SK-N-DZ (cell line): ENCODE results near the gene SHROOM3.

ENCODE experiments used
- DNase-seq: peaks from one replicate; pipeline ENCODE4 v3.0.0-alpha.2; 2015; ENCODE audit warnings: low spot score

The SHROOM3 gene

DNA sequence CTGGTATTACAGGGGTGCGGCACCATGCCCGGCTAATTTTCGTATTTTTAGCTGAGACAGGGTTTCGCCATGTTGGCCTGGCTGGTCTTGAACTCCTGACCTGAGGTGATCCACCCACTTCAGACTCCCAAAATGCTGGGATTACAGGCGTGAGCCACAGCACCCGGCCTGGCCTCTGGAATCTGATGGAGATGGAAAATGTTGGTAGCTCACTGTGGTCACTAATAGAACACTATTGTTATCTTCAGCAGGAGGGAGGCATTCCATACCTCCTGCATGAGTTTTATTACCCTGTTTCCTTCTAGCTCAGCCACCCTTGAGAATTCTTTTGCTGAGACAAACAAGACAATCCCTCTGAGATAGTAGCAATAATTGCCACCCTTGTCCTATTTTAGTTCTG is 105.0 kb downstream of the SHROOM3 start:
- DNase-seq, result no peak

DNA sequence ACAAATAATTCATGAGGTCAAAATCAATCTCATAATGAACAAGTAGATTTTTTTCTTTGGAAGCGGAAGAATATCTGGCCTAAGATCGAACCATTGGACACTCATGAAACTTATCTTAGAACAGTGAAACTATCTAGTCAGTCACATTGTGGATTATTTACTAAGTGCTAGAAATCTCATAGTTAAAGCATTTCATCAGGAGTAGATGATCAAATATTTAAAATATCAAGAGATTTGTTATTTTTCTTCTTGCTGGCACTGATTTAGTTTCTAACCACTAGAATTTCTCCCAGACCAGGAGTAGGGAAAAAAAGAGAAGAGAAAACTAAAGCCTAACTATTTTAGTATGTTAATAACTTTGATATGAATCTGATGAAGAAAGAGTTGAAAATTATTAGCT is 105.5 kb downstream of the SHROOM3 start:
- no peak for DNase-seq

DNA sequence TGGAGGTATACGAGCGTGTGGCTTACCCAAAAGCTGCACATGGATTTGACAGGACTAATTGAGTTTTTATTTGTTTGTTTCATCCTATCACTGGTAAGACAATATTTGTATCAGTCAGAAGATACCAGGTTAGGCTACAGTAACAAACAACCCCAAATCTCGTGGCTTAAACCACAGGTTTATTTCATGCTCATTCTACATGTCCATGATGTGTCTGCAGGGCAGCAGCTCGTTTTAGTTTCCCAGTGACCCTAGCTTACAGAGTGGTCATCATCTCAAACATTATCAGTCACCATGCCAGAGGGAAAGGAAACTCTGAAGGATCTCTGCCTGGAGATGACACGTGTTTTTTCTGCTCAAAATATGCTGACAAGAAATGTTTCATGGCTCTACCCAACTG is 108.3 kb downstream of the SHROOM3 start:
- DNase-seq, result no peak

DNA sequence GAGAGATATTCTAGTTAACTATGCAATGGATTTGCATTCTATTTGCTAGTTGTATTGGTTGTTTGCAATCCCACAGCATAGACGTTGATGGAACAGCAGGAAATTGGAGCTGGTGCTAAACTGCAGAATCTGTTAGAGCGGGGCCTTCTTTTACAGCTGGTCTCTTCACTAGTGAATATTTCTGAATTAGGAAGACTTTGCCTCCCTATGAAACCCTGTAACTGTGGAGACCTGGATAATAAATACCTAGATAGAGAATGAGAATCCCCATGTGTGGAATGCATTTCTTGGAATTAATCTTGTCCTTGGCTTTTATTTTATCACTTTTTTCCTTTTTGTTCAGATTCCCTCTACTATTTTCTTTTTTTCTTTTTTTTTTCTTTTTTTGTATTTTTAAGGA is 109.7 kb downstream of the SHROOM3 start:
- DNase-seq, result no peak

DNA sequence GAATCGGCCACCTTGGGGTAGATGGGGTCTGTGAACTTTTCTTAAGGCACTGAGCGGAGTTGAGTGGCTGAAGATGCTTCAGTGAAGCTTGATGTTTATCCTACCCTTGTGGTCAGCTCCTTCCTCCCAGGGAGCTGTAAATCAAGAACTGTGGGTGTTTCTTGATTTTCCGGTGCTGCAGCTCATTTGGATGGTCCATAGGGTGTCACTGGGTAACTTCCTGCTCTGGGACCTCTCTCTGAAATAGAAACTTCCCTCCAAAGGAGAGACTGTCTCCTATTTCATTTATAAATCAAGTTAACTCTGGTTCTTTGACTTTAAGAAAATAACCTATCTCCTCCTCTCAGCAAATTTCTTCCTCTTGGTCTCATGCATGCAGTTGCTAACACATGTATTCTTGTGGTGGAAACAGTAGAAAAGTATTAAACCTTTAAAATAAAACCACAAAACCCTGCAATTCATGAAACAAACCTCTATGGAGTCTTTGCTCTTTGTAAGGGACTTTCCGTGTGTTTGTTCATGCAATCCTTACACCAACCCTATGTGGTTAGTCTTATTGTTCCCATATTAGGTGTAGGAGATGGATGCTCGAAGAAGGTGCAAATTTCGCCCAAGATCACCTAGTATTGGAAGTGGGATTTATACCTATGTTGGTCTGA is 110.3 kb downstream of the SHROOM3 start:
- no peak for DNase-seq

DNA sequence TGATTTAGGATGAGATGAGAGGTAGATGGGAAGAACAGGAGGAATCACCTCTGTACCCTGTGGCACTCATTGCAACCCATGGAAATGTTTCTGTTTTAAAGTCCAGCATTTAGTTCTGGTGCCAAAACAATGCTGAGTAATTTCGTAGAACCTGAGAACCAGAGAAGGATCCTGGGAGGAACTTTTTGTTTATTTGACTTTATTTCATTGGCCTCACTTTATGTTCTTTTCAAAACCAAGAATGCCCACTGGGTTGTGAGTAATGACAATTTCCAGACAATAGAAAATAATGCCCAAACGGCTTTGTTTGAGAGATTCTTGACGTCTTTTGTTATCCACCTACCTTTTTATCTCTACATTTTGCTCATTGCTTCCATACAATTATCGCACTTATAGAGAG is 111.3 kb downstream of the SHROOM3 start:
- DNase-seq, result no peak

DNA sequence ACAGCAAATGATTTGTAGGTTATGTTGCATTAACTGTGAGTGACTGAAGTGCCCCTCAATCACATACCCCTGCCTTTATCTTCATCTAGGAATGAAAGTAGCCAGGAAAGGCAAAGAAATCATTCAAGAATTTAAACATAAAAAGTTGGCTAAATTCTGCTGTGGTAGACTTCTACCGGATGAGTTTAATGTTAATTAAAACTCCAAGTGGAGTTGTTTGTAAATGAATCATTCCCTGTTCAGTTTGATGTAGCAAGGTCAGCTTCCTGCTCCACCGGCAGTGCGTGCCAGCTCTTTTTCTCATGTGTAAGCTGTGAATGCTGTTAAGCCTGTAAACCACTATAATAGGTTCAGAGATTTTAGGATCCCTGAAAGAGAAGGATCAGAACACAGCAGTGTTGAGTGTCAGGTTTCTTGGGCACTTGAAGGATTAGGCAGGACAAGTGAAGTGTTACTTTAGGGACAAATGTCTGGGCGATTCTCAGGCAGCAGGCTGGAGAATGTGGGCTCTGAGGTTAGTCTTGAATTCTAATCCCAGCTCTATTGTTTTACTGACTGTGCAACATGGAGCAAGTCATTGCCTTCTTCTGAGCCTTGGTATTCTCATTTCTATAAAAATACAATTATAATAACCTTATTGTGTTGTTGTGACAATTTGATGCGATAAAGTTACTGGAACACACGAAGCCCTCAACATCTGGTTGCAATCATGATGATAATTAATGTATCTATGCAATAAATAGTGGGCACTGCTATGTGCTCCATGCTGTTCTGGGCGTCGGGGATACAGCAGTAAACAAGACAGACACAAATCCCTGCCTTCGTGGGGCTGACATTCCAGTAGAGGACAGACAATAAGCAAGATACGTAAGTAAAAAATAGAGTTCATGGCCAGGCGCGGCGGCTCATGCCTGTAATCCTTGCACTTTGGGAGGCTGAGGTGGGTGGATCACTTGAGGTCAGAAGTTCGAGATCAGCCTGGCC is 112.0 kb downstream of the SHROOM3 start:
- no peak for DNase-seq

DNA sequence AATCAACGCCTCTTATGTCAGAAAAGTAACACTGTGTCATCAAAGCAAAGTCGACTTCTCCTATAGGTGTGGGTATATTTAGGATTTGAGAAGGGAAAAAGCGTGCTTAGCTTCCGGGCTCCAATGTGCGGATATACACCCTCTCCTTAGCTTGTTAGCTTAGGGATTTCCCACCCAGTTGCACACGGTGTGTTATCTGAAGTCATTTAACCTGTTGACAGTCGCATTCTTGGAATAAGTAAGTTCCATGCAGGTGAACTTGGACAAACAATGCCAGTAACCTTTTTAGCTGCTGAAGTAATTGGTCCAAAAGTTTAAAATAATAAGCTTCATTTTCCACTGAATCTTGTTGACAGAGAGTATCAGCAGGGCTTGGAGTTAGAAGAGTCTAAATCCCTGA is 113.7 kb downstream of the SHROOM3 start:
- no peak for DNase-seq

DNA sequence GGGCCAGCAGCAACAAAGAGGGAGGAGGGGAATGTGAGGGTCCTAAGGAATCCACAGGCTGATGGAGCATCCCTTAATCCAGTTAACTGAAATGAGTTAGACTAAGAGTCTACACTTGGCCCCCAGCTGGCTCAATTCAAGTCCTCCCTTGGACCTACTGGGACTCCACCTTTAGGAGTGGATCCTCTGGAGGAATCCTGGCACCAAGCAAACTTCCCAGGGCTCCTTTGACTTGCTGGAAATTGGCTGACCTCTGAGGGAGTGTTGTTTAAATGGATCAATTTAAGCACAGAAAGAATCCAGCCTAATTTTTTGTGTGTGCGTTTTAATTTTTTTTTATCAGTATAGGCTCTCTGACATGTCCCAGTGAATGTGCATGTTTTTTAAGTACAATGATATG is 114.7 kb downstream of the SHROOM3 start:
- DNase-seq, result no peak

DNA sequence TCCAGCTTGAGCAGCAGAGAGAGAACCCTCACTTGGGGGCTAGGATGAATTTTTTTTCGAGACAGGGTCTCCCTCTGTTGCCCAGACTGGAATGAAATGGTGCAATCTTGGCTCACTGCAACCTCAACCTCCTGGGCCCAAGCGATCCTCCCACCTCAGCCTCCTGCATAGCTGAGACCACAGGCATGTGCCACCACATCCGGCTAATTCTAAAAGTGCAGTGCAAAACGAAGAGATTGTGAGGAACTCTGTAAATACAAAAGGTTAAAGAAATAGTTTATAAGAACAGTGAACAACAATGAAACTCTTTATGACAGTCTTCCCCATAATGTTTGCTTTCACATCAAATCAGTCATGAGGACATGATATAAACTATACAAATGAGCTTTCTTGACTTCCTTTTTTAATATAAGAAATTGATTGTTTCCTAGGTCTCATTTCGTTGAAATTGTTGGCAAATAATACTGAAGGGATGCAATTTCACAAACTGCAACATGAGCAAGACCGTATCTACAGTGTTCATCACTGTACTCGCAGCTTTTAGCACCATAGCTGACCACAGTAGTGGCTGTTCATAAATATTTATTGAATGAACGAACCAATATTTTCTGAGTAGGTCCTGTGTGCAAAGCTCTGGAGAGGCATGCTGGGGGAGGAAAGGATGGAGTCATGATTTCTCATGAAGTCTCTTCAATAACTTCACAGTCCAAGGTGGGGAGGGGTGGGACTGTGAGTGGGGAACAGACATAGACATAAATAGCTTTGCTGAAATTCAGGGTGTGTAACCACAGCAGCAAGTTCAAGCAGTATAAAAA is 116.1 kb downstream of the SHROOM3 start:
- no peak for DNase-seq

DNA sequence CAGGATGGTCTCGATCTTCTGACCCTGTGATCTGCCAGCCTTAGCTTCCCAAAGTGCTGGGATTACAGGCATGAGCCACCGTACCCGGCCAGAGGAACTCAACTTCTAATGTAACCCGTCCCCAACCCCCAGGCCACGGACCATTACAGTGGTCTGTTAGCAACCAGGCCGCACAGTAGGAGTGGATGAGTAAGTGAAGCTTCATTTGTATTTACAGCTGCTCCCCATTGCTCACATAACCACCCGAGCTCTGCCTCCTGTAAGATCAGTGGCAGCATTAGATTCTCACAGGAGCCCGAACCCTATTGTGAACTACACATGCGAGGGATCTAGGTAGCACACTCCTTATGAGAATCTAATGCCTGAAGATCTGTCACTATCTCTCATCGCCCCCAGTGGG is 119.6 kb downstream of the SHROOM3 start:
- no peak for DNase-seq

DNA sequence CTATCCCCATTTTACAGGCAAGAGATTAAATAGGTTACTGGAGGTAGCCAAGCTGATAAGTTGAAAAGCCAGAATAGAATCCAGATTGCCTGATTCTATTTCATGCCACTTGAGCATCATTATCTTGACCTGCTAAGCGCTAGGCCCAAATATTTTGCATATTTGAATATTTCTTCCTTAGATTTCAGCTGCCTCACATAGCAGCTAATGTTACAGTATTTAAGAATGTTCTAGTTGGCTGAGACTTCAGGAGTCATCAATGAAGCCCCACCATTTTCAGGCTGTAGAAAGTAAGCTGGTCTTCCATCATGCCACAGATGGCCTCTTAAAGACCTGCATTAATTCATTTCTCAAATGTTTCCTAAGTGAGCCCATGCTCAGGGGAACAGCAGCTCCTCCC is 121.4 kb downstream of the SHROOM3 start:
- DNase-seq, result no peak

DNA sequence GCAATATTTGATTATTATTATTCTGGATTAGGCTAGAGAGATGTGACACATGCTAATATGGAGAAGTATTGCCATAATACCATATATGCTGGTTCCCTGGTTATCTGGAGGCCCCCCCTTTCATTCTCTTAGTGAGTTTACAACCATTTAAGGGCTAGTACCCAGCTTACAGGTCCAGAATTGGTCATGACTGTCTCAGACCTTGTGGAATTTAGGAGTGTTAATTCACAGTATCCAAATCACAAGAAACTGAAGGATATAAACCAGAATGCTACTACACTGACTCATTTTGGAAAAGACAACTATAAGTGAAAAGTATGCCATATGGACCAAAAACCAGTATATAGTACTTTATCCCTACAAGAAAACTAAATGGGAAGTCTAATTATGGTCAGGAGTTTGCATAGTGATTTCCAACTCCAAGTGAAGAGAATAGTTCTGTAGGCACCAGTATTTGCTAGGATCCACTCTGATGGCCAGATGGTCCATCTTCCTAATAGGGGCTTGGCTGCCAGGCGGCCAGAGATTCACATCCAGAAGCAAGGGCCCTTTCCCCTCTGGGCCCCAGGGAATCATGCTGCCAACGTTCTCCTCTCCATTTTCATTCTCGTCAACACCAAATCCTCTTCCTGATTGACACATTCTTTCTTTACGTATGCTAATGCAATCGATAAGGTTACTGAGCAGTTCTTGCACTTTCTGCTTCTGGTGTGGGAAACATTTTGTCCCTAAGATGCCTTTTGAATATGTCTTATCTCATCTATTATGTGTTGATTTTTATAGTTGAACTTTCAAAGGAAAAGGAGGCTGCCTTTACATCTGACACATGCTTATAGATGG is 123.6 kb downstream of the SHROOM3 start:
- DNase-seq, result no peak

DNA sequence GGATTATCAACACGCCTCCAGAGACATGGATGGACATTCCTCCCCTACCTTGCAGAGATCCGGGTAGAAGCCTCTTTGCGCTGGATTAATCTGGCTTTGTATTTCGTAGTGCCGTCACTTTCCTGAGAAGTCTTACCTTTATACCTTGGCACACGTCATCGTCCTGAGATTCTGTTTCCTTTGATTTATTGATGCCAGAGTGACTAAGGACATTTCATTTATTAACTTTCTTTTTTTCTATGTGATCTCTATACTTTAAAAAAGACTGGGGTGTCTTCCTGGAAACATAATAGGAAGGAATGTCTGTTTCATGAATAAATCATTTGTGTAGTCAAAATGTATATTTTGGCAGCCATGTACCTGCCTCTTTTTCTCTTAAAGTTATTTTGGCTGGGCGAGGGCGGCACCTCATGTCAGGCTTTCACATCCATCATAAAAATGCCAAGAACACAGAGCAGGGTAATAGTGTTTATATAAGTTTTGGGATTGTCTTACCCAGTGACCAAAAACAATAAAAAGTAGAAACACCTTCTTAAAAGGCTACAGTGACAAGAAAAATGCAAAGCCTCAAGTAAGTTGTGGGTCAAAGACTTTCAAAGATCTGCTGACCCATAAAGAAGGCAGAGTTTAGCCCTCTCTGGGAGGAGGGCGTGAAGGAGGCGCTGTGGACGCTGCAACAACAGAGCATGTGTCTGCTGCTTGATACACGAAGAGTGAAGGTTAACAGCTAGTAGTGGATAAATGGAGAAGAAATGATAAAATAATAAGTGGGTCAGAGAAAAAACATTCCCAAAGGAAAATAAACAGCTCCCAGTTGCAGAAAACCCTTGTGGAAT is 124.4 kb downstream of the SHROOM3 start:
- DNase-seq, result no peak

DNA sequence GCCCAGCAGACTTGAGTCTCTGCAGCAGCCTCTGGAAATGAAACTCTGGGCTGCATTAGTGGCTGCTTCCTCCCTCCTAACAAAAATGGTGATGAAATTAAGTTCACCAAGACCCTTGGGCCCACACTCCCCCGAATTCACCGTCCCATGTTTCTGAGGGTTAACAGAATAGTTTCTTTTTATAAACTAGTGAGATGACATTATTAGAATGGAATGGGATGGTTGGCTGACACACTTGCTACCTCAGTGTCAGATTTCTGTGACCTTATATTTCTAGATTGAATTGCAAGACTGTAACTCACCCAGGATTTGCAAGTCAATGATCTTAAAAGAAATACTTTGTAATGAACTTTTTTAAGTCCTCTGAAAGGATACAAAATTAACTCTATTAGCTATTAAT is 127.1 kb downstream of the SHROOM3 start:
- no peak for DNase-seq

DNA sequence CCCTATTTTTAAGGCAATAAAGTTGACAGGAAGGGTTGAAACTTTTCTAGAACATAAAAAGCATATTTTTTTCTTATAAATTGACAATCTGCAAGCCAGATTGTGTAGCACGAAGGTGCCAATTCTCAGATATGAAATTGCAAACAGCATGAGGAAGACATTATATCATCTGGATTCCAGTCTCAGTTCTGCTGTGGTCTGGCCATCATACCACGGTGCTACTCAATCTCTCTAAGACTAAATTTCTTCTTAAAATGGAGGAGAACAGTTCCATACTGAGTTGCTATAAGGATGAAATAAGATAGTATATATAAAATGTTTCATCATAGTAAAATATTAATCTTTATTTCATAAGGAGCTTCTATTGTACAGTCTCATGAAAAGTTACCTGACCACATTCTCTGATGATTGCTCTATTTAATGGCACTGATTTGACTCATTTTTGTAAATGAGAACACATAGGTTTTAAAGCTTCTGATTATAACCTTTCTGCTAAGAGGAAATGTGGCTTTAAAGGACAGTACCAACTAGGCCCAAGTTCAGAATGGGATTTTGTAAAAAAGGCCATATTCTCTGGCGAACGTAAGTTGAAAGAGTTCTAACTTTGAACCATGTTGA is 127.9 kb downstream of the SHROOM3 start:
- DNase-seq, result no peak

DNA sequence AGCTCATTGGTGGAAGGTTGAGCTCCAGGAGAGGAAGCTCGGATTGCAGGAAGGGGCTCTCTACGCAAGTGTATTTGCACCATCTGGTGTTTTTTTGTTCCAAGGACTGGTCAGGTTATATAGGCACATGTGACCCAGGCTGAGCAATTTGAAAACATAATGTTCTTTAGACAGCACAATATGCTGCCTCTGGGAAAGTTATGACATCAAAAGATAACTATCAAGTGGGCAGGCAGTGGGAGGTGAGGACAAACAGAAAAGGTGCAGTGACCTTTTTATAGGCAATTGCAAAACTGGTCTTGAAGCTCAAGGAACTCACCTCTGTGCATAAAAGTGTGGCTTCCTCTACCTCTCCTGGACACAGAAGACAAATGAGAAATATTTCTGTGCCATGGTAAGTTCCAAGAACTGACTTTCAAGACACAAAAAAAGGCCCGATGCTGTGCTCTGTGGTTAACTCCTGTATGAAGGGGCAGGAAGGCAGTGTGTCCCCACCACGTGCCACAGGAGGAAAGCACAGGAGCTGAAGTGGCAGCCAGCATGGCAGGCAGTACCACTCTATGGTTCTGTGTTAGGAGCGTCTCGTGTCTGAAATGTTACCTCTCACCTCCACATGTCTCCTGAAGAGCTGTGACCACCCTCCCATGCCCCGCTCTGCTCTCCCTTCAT is 128.6 kb downstream of the SHROOM3 start:
- DNase-seq, result no peak

DNA sequence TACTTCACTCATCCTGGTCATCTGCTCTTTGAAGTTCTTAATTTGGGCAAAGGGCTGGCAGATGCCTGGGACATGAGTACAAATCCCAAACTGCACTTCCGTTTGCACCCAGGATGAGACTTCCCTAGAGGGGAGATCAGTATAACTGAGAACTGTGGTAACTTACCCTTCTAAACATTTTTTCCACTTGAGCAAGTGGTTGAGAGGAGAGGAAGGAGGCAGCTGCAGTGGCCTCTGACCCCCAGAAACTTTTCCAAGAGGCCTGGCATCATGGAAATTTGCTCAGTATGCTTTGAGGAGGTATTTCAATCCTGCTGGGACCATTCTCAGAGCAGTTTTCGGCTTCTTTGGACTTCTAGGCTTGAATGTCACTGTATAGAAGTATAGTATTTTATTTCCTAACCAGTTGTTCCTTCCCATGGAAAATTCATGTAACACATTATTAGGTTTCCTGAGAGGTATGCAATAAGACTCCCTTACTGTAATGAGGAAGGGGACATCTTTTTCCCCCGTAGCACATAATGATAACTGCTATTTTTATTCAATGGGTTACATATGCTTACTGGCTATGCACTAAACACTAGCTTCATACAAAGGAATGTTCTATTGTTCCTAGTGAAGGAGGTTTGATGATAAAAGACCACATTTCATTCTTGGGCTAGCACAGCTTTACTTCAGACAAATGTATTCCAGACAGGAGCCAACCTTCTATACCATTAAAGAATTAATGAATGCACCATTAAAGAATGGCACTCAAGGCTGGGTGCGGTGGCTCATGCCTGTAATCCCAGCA is 129.3 kb downstream of the SHROOM3 start:
- DNase-seq, result no peak
